Measurements from ENCODE around the gene MYB. TPM values are rescaled to one million over a fixed set of nuclear protein-coding genes. Genes with fewer than 3 reads are reported as not detected.

The MYB gene
- total and polyA plus RNA-seq, 2 of the 13 experiments (the other 11 are each of a cell fraction or from before 2014, with no cell fraction given), result 0.04 to 0.20 TPM

DNA sequence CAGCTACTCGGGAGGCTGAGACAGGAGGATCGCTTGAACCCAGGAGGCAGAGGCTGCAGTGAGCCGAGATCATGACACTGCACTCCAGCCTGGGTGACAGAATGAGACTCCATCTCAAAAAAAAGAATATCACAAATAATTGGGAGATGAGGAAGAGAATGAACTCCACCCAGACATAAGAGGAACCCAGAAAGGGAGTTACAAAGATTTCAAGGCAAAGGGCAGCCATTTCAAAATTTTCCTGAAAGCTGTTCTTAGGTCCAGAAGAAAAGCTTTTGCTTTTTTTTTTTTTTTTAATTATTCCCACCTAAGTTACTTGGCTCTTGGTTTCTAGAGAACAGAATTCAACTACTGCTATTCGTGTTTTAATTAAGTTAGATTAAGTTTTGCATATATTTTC is 23.8 kb downstream of the MYB start:
- H3K4me2 ChIP-seq (ENCODE audit: low read depth, low read length), result no peak overlapping the region
- H3K27me3 ChIP-seq (ENCODE audit: control insufficient read depth in 1 of 2, insufficient read depth in 2 of 2, low read length in 2 of 2), result no peaks in the 10 kb centered on the region
- BruUV-seq (replicated peaks), result no TSS peak
- TF ChIP-seq FOXC1 (CRISPR knock-in tag; IDR thresholded peaks at IDR 0.05; ENCODE audit: borderline replicate concordance), result no peak
- TF ChIP-seq ZNF501 (CRISPR knock-in tag; IDR thresholded peaks at IDR 0.05), result no peak
- TF ChIP-seq ELF4 (CRISPR knock-in tag; IDR thresholded peaks at IDR 0.05; ENCODE audit: borderline replicate concordance), result no peak
- no peak for TF ChIP-seq YEATS4 (CRISPR knock-in tag; IDR thresholded peaks at IDR 0.05; ENCODE audit: borderline replicate concordance)
- no peak for TF ChIP-seq ZNF562 (CRISPR knock-in tag; IDR thresholded peaks at IDR 0.05; ENCODE audit: borderline replicate concordance)
- no peak for TF ChIP-seq HNRNPH1 (optimal IDR thresholded peaks at IDR 0.05; ENCODE audit: low read depth, low read length)
- TF ChIP-seq ZNF546 (CRISPR knock-in tag; conservative IDR thresholded peaks at IDR 0.05), result no peak
- TF ChIP-seq RBAK (CRISPR knock-in tag; IDR thresholded peaks at IDR 0.05), result no peak
- TF ChIP-seq TGIF2 (CRISPR knock-in tag; IDR thresholded peaks at IDR 0.05), result no peak
- H3K27ac ChIP-seq (ENCODE audit: extremely low read length, insufficient read depth, low read length), result no peak overlapping the region
- ATAC-seq (no peak), FAIRE-seq (no peak), DNase-seq (ENCODE audit: low spot score) (no peak)
- CTCF ChIA-PET (ENCODE audit: low intra/inter-chr PET ratio, low total read pairs), result no interaction called here
- no peaks in the 10 kb centered on the region for H3K9me3 ChIP-seq (ENCODE audit: low read length)
- POLR2A ChIA-PET, result interaction anchor here (0.6 kb wide), 1 partner anchor 22 kb away, joined by 3 read pairs; no protein-coding TSS in a partner anchor
- no peak overlapping the region for H2AFZ ChIP-seq (ENCODE audit: low read length)
- WGBS (ENCODE audit: low lambda C conversion rate), result 54% methylated on average over 4 of the region's 4 CpGs
- H3K9ac ChIP-seq (ENCODE audit: insufficient read depth, low read depth, low read length), result no peak overlapping the region
- H3K79me2 ChIP-seq (ENCODE audit: insufficient read depth, low read length), result no peaks in the 10 kb centered on the region
- intact Hi-C loops (cut with micrococcal nuclease; ENCODE audit: unreplicated experiment) (no loop called here), in situ Hi-C loops (cut with HindIII; ENCODE audit: extremely low pct_ligation_motif_present, low pct_unique_long_range_greater_than_20kb) (no loop called here)
- no peaks in the 10 kb centered on the region for H4K20me1 ChIP-seq (ENCODE audit: insufficient read depth, low read length)
- H3K36me3 ChIP-seq (replicated peaks in 1 of 2; ENCODE audit: control insufficient read depth in 1 of 2, insufficient read depth in 2 of 2, low read length in 2 of 2), result no peaks in the 10 kb centered on the region
- no peak overlapping the region for H3K4me3 ChIP-seq (replicated peaks in 1 of 3; ENCODE audit: insufficient read depth in 1 of 3, low read depth in 2 of 3, low read length in 3 of 3)
- no peaks in the 10 kb centered on the region for H3K4me1 ChIP-seq (ENCODE audit: insufficient read depth, low read length)

DNA sequence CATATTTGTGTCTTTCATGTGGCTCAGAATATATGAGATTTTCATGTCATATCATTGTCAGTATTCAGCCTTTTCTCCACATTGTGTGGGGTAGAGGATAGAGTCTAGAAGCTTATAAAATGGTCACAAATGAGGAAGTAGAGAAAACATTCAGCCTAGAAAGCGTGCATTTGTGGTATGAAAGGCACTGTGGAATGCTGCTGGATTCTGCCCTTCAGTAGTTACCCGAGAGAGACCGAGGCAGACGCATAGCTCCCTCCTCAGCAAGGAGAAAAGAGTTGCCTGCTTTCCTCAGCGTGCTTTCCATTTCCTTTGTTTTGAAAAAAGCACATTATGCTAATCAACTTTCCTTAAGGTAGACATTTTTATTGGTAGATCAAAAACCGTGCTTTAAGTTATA is 28.7 kb downstream of the MYB start:
- no peak for DNase-seq (ENCODE audit: low spot score)
- ATAC-seq, result no peak
- H2AFZ ChIP-seq (ENCODE audit: low read length), result no peak overlapping the region
- no peaks in the 10 kb centered on the region for H3K36me3 ChIP-seq (replicated peaks in 1 of 2; ENCODE audit: control insufficient read depth in 1 of 2, insufficient read depth in 2 of 2, low read length in 2 of 2)
- no TSS peak for BruUV-seq (replicated peaks)
- no peaks in the 10 kb centered on the region for H3K9me3 ChIP-seq (ENCODE audit: low read length)
- CTCF ChIA-PET (ENCODE audit: low intra/inter-chr PET ratio, low total read pairs), result no interaction called here
- no peaks in the 10 kb centered on the region for H3K4me1 ChIP-seq (ENCODE audit: insufficient read depth, low read length)
- intact Hi-C loops (cut with micrococcal nuclease; ENCODE audit: unreplicated experiment), result no loop called here
- H3K4me3 ChIP-seq (replicated peaks in 1 of 3; ENCODE audit: insufficient read depth in 1 of 3, low read depth in 2 of 3, low read length in 3 of 3), result no peak overlapping the region
- H3K79me2 ChIP-seq (ENCODE audit: insufficient read depth, low read length), result no peaks in the 10 kb centered on the region
- no peak overlapping the region for H3K27ac ChIP-seq (ENCODE audit: extremely low read length, insufficient read depth, low read length)
- H3K9ac ChIP-seq (ENCODE audit: insufficient read depth, low read depth, low read length), result no peak overlapping the region
- no peaks in the 10 kb centered on the region for H4K20me1 ChIP-seq (ENCODE audit: insufficient read depth, low read length)
- in situ Hi-C loops (cut with HindIII; ENCODE audit: extremely low pct_ligation_motif_present, low pct_unique_long_range_greater_than_20kb), result no loop called here
- 52% methylated on average over 6 of the region's 6 CpGs for WGBS (ENCODE audit: low lambda C conversion rate)
- no peak for FAIRE-seq
- POLR2A ChIA-PET, result no interaction called here
- no peak overlapping the region for H3K4me2 ChIP-seq (ENCODE audit: low read depth, low read length)
- H3K27me3 ChIP-seq (ENCODE audit: control insufficient read depth in 1 of 2, insufficient read depth in 2 of 2, low read length in 2 of 2), result peaks cover 0 to 4% of the 10 kb centered on the region in 2 experiments; a peak in 2 of 5 replicates
- no peak for TF ChIP-seq SRSF1 (optimal IDR thresholded peaks at IDR 0.05; ENCODE audit: low read depth, low read length)
- no peak for TF ChIP-seq ZNF780A (CRISPR knock-in tag; IDR thresholded peaks at IDR 0.05)
- TF ChIP-seq AKAP8 (CRISPR knock-in tag; IDR thresholded peaks at IDR 0.05), result no peak
- no peak for TF ChIP-seq ZNF839 (CRISPR knock-in tag; IDR thresholded peaks at IDR 0.05; ENCODE audit: borderline replicate concordance)
- no peak for TF ChIP-seq ZNF564 (CRISPR knock-in tag; IDR thresholded peaks at IDR 0.05)
- TF ChIP-seq, protein P1, sequence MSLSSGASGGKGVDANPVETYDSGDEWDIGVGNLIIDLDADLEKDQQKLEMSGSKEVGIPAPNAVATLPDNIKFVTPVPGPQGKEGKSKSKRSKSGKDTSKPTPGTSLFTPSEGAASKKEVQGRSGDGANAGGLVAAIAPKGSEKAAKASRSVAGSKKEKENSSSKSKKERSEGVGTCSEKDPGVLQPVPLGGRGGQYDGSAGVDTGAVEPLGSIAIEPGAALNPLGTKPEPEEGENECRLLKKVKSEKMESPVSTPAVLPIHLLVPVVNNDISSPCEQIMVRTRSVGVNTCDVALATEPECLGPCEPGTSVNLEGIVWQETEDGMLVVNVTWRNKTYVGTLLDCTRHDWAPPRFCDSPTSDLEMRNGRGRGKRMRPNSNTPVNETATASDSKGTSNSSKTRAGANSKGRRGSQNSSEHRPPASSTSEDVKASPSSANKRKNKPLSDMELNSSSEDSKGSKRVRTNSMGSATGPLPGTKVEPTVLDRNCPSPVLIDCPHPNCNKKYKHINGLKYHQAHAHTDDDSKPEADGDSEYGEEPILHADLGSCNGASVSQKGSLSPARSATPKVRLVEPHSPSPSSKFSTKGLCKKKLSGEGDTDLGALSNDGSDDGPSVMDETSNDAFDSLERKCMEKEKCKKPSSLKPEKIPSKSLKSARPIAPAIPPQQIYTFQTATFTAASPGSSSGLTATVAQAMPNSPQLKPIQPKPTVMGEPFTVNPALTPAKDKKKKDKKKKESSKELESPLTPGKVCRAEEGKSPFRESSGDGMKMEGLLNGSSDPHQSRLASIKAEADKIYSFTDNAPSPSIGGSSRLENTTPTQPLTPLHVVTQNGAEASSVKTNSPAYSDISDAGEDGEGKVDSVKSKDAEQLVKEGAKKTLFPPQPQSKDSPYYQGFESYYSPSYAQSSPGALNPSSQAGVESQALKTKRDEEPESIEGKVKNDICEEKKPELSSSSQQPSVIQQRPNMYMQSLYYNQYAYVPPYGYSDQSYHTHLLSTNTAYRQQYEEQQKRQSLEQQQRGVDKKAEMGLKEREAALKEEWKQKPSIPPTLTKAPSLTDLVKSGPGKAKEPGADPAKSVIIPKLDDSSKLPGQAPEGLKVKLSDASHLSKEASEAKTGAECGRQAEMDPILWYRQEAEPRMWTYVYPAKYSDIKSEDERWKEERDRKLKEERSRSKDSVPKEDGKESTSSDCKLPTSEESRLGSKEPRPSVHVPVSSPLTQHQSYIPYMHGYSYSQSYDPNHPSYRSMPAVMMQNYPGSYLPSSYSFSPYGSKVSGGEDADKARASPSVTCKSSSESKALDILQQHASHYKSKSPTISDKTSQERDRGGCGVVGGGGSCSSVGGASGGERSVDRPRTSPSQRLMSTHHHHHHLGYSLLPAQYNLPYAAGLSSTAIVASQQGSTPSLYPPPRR (CRISPR knock-in tag; IDR thresholded peaks at IDR 0.05; ENCODE audit: borderline replicate concordance), result no peak
- no peak for TF ChIP-seq LCORL (IDR thresholded peaks at IDR 0.05)
- TF ChIP-seq LCORL (CRISPR knock-in tag; IDR thresholded peaks at IDR 0.05), result no peak
